Transverse colon (tissue), 3 donors: Measurements from ENCODE around the gene SLC36A3.

ENCODE experiments used
- POLR2A ChIP-seq: fragments of 450-650 bp; IDR thresholded peaks from one replicate; pipeline ENCODE4 v1.6.1; 2016; ENCODE audit warnings: antibody characterized with exemption, mild to moderate bottlenecking, moderate library complexity
- TF ChIP-seq, protein P1 (sequence below), 5 experiments: fragments of 200-600 bp in 3 of 5; fragments of 450-650 bp in 2 of 5; sonication (generic) in 3 of 5; IDR thresholded peaks; 1 replicate in 2 of 5; 2 replicates in 3 of 5; pipeline ENCODE4 v1.5.1; 2016 to 2017; ENCODE audit warnings: antibody characterized with exemption in 5 of 5, inconsistent platforms in 3 of 5, mild to moderate bottlenecking in 2 of 5, moderate library complexity in 1 of 5

DNA sequence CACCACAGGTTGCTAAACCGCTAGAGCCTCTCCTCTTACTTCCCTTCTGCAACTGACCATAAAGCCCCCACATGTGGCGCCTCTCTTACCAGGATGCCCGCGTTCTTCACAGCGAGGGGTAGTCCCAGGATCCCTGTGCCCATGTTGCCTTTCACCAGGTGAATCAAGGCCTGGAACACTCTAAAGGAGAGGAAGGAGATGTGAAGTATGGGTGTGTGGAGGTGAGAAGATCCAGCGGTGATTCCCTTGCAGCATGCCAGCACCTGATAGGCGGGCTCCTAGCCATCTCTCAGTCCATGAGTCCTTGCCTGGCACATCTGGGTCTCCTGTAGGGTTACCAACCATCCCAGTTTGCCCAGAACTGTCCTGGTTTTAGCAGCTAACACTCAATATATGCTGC, 40.5 kb upstream of the SLC36A3 start:
- TF ChIP-seq, protein P1, sequence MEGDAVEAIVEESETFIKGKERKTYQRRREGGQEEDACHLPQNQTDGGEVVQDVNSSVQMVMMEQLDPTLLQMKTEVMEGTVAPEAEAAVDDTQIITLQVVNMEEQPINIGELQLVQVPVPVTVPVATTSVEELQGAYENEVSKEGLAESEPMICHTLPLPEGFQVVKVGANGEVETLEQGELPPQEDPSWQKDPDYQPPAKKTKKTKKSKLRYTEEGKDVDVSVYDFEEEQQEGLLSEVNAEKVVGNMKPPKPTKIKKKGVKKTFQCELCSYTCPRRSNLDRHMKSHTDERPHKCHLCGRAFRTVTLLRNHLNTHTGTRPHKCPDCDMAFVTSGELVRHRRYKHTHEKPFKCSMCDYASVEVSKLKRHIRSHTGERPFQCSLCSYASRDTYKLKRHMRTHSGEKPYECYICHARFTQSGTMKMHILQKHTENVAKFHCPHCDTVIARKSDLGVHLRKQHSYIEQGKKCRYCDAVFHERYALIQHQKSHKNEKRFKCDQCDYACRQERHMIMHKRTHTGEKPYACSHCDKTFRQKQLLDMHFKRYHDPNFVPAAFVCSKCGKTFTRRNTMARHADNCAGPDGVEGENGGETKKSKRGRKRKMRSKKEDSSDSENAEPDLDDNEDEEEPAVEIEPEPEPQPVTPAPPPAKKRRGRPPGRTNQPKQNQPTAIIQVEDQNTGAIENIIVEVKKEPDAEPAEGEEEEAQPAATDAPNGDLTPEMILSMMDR (IDR thresholded peaks at IDR 0.05), result no peak
- no peak for TF ChIP-seq POLR2A
